B cell (primary cell): Measurements from ENCODE around the gene SLC38A5. TPM values are rescaled to one million over a fixed set of nuclear protein-coding genes. Genes with fewer than 3 reads are reported as not detected.

Experiments
- ATAC-seq: fragments of 200-7000 bp; cut with Tn5 transposase; one replicate; pipeline ENCODE4 v1.10.0; 2021; ENCODE audit warnings: low read depth, mild to moderate bottlenecking, moderate number of reproducible peaks, moderate library complexity
- CTCF ChIA-PET: fragments of 350-600 bp; sonication (Branson Sonifier 250); formaldehyde crosslinking; loops from one replicate; lab custom pipeline; 2021; ENCODE audit warnings: antibody characterized with exemption, inconsistent platforms; lab: Charles Lee
- POLR2A ChIA-PET: fragments of 350-600 bp; sonication (Branson Sonifier 250); formaldehyde crosslinking; loops from one replicate; lab custom pipeline; 2021; ENCODE audit warnings: antibody characterized with exemption; lab: Charles Lee
- DNase-seq: peaks from one replicate; pipeline ENCODE4 v3.0.0; 2013
- H2AFZ ChIP-seq: 2 replicates; pipeline ENCODE4 v1.6.1; 2012; ENCODE audit warnings: mild to moderate bottlenecking, low read depth, low read length; ENCODE audit not compliant: insufficient read depth, poor library complexity, severe bottlenecking
- H3K27ac ChIP-seq, 2 donors: 1 replicate in 1 of 2; 2 replicates in 1 of 2; pipeline ENCODE4 v1.5.1; 2012 to 2013; ENCODE audit warnings: low read length in 2 of 2, mild to moderate bottlenecking in 2 of 2, moderate library complexity in 1 of 2
- H3K27me3 ChIP-seq, 4 experiments: fragments of 200-600 bp in 1 of 4; sonication (generic) in 1 of 4; replicated peaks in 1 of 4; 1 replicate in 2 of 4; 2 replicates in 2 of 4; pipeline versions ENCODE4 v1.6.1 to v1.7.0; 2013 to 2016; ENCODE audit warnings: low read length in 3 of 4, mild to moderate bottlenecking in 2 of 4, mixed read lengths in 1 of 4, moderate library complexity in 1 of 4; ENCODE audit not compliant: insufficient read depth in 4 of 4, control insufficient read depth in 3 of 4; ENCODE audit errors: control extremely low read depth in 1 of 4
- H3K36me3 ChIP-seq, 2 experiments: replicated peaks in 1 of 2; 1 replicate in 1 of 2; 2 replicates in 1 of 2; pipeline versions ENCODE4 v1.6.1 to v1.7.1; 2013; ENCODE audit warnings: low read length in 1 of 2; ENCODE audit not compliant: insufficient read depth in 2 of 2, control insufficient read depth in 1 of 2; ENCODE audit errors: control extremely low read depth in 1 of 2, extremely low read depth in 1 of 2
- H3K4me1 ChIP-seq, 2 donors: fragments of 200-600 bp in 1 of 2; sonication (generic) in 1 of 2; 1 replicate in 1 of 2; 2 replicates in 1 of 2; pipeline versions ENCODE4 v1.5.1 to v1.6.1; 2013 to 2017; ENCODE audit warnings: low read length in 2 of 2; ENCODE audit not compliant: control insufficient read depth in 2 of 2, insufficient read depth in 2 of 2
- H3K4me2 ChIP-seq: replicated peaks from 2 replicates; pipeline ENCODE3; 2012; ENCODE audit warnings: mild to moderate bottlenecking, low read depth, low read length; ENCODE audit not compliant: poor library complexity, severe bottlenecking
- H3K4me3 ChIP-seq, 5 experiments: fragments of 200-600 bp in 1 of 5; sonication (generic) in 1 of 5; 1 replicate in 3 of 5; 2 replicates in 2 of 5; pipeline versions ENCODE4 v1.5.1 to v1.7.0; 2011 to 2016; ENCODE audit warnings: low read length in 4 of 5, mild to moderate bottlenecking in 4 of 5, low read depth in 2 of 5, control low read depth in 1 of 5, moderate library complexity in 1 of 5; ENCODE audit not compliant: insufficient read depth in 1 of 5; ENCODE audit errors: control extremely low read depth in 1 of 5, extremely low read depth in 1 of 5
- H3K79me2 ChIP-seq: fragments of 200-600 bp; sonication (generic); one replicate; pipeline ENCODE4 v1.6.0; 2016; ENCODE audit warnings: low read length; ENCODE audit not compliant: control insufficient read depth, insufficient read depth
- H3K9ac ChIP-seq: fragments of 200-600 bp; sonication (generic); 2 replicates; pipeline ENCODE4 v1.6.1; 2017; ENCODE audit warnings: mild to moderate bottlenecking, low read length, moderate library complexity
- H3K9me3 ChIP-seq, 3 donors: one replicate each; pipeline versions ENCODE4 v1.6.1 to v1.7.1; 2013; ENCODE audit warnings: low read length in 2 of 3; ENCODE audit not compliant: control insufficient read depth in 2 of 3, insufficient read depth in 1 of 3; ENCODE audit errors: control extremely low read depth in 1 of 3
- H4K20me1 ChIP-seq: 2 replicates; pipeline ENCODE4 v1.6.0; 2012; ENCODE audit warnings: mild to moderate bottlenecking, low read length; ENCODE audit not compliant: insufficient read depth, control insufficient read depth, poor library complexity, severe bottlenecking
- H3K27ac Mint-ChIP-seq: one replicate; pipeline ENCODE4 v1.8.0; 2021; ENCODE audit warnings: mixed read lengths
- H3K27me3 Mint-ChIP-seq: one replicate; pipeline ENCODE4 v1.8.0; 2021; ENCODE audit warnings: mixed read lengths
- H3K4me1 Mint-ChIP-seq: one replicate; pipeline ENCODE4 v1.8.0; 2021; ENCODE audit warnings: mixed read lengths
- H3K4me3 Mint-ChIP-seq: one replicate; pipeline ENCODE4 v1.8.0; 2021; ENCODE audit warnings: mixed read lengths
- H3K9me3 Mint-ChIP-seq: one replicate; pipeline ENCODE4 v1.8.0; 2022; ENCODE audit warnings: mixed read lengths; ENCODE audit not compliant: insufficient read depth
- CTCF ChIP-seq: fragments of 200-600 bp; IDR thresholded peaks from one replicate; pipeline ENCODE4 v1.8.0; 2022; ENCODE audit warnings: antibody characterized with exemption, mild to moderate bottlenecking
- EZH2 ChIP-seq: IDR thresholded peaks from 2 replicates; pipeline ENCODE4 v1.6.1; 2012; ENCODE audit warnings: borderline replicate concordance, low read depth, mild to moderate bottlenecking, moderate library complexity, low read length; ENCODE audit not compliant: insufficient read depth, poor library complexity, severe bottlenecking
- WGBS: methylation state at CpG from one replicate; pipeline ENCODE4 v1.1.5; 2013; ENCODE audit warnings: missing lambda C conversion rate; ENCODE audit not compliant: insufficient coverage; 5-methylcytosine and 5-hydroxymethylcytosine counted together
- intact Hi-C: fragments of 100-400 bp; cut with micrococcal nuclease; formaldehyde crosslinking; loops from one replicate; pipeline ENCODE4 v1.10.0; 2022
- polyA plus RNA-seq: library from polyadenylated mRNA; depleted of rRNA; stranded (reverse); fragments of >200 nt; gene quantifications from 2 replicates; pipeline ENCODE4 v1.2.3, GENCODE V29; 2012
- total RNA-seq, 2 donors: library from RNA; stranded (reverse); fragments of 120-200 nt in 1 of 2; gene quantifications; 1 replicate in 1 of 2; 2 replicates in 1 of 2; pipeline versions ENCODE4 v1.2.3 to v1.2.4, GENCODE V29; 2013 to 2022

Gene SLC38A5
- total and polyA plus RNA-seq, 2 donors (not counting 1 experiment from before 2014, with no cell fraction given) = 14.8 to 21.6 TPM

GRCh38 chrX:48482526-48482925, 12.5 kb upstream of the SLC38A5 start:
- no peak overlapping the region for H3K9ac ChIP-seq
- WGBS = 100% methylated on average over 5 of the region's 7 CpGs
- TF ChIP-seq CTCF (no peak), EZH2 (no peak)
- H3K27ac ChIP-seq = no peak overlapping the region
- H3K4me2 ChIP-seq = no peak overlapping the region
- H2AFZ ChIP-seq = no peak overlapping the region
- no peak overlapping the region for H3K27ac Mint-ChIP-seq
- H3K27me3 ChIP-seq = no peaks in the 10 kb centered on the region
- H3K36me3 ChIP-seq = peaks cover 0 to 19% of the 10 kb centered on the region in 2 experiments
- no peak overlapping the region for H3K4me3 Mint-ChIP-seq
- H3K4me1 Mint-ChIP-seq = peaks cover 3% of the 10 kb centered on the region
- no peaks in the 10 kb centered on the region for H3K79me2 ChIP-seq
- peaks cover 0 to 1% of the 10 kb centered on the region in 2 donors for H3K4me1 ChIP-seq
- ChIA-PET POLR2A (no interaction called here), CTCF (no interaction called here)
- DNase-seq = no peak
- no peaks in the 10 kb centered on the region for H4K20me1 ChIP-seq
- H3K27me3 Mint-ChIP-seq = no peaks in the 10 kb centered on the region
- no peak for ATAC-seq
- no peaks in the 10 kb centered on the region for H3K9me3 Mint-ChIP-seq
- intact Hi-C loops = no loop called here
- no peak overlapping the region for H3K4me3 ChIP-seq
- H3K9me3 ChIP-seq = no peaks in the 10 kb centered on the region

- intact Hi-C loops = no loop called here
- H3K36me3 ChIP-seq = peaks cover 0 to 19% of the 10 kb centered on the region in 2 experiments
- H3K27me3 ChIP-seq = no peaks in the 10 kb centered on the region
- ATAC-seq (no peak), DNase-seq (no peak)
- TF ChIP-seq EZH2 (no peak), CTCF (no peak)
- H2AFZ ChIP-seq = no peak overlapping the region
- 97% methylated on average over 3 of the region's 3 CpGs for WGBS
- no peak overlapping the region for H3K4me3 ChIP-seq
- H3K9ac ChIP-seq = no peak overlapping the region
- peaks cover 4 to 14% of the 10 kb centered on the region in 2 donors for H3K4me1 ChIP-seq
- H4K20me1 ChIP-seq = no peaks in the 10 kb centered on the region
- Mint-ChIP-seq H3K27ac (no peak overlapping the region), H3K27me3 (no peaks in the 10 kb centered on the region), H3K4me1 (peaks cover 21% of the 10 kb centered on the region), H3K9me3 (no peaks in the 10 kb centered on the region), H3K4me3 (no peak overlapping the region)
- H3K79me2 ChIP-seq = peaks cover 9% of the 10 kb centered on the region
- no peaks in the 10 kb centered on the region for H3K9me3 ChIP-seq
- CTCF ChIA-PET = no interaction called here
- POLR2A ChIA-PET = no interaction called here
- no peak overlapping the region for H3K4me2 ChIP-seq
- H3K27ac ChIP-seq = no peak overlapping the region
These were observed 10.5 kb upstream of the SLC38A5 start for GRCh38 chrX:48480583-48480982.
